ENCODE measurements around the gene TRNT1. TPM values are rescaled to one million over a fixed set of nuclear protein-coding genes. Genes with fewer than 3 reads are reported as not detected.

TRNT1 gene
- total RNA-seq, 1 donor = 22.4 TPM

GRCh38 chr3:3172627-3173026 lies 45.9 kb downstream of the TRNT1 start:
- no peak for DNase-seq (ENCODE audit: insufficient read length, low spot score, missing footprints)

GRCh38 chr3:3177861-3178497 lies 51.2 kb downstream of the TRNT1 start:
- DNase-seq (ENCODE audit: insufficient read length, low spot score, missing footprints) = peak; percentile 65
- H4K20me1 ChIP-seq (ENCODE audit: insufficient read depth, low read length) = peaks cover 16% of the 10 kb centered on the region
- peaks cover 44% of the 10 kb centered on the region for H3K79me2 ChIP-seq (ENCODE audit: insufficient read depth, low read length)
- H3K9me3 ChIP-seq (ENCODE audit: low read depth, low read length) = no peaks in the 10 kb centered on the region
- H3K27ac ChIP-seq (ENCODE audit: low read depth, low read length) = peak overlapping the region; percentile 13
- H3K36me3 ChIP-seq (ENCODE audit: insufficient read depth, low read length) = peaks cover 8% of the 10 kb centered on the region
- no peaks in the 10 kb centered on the region for H3K27me3 ChIP-seq (ENCODE audit: insufficient read depth, low read length)
- no peak for TF ChIP-seq CTCF (IDR thresholded peaks at IDR 0.05; ENCODE audit: extremely low read depth, low read depth, low read length)
- H3K4me2 ChIP-seq (ENCODE audit: insufficient read depth, low read length) = peak overlapping the region; percentile 93
- peaks cover 23% of the 10 kb centered on the region for H3K4me1 ChIP-seq (ENCODE audit: insufficient read depth, low read length)
- no peak overlapping the region for H2AFZ ChIP-seq (ENCODE audit: low read length)
- H3K4me3 ChIP-seq (ENCODE audit: insufficient read depth, low read length) = peak overlapping the region; percentile 99

More at GRCh38 chr3:3172627-3173026, 45.9 kb downstream of the TRNT1 start:
- Histone ChIP-seq H3K36me3 (ENCODE audit: insufficient read depth, low read length) (peaks cover 30% of the 10 kb centered on the region), H3K4me2 (ENCODE audit: insufficient read depth, low read length) (no peak overlapping the region), H4K20me1 (ENCODE audit: insufficient read depth, low read length) (peaks cover 5% of the 10 kb centered on the region), H3K9me3 (ENCODE audit: low read depth, low read length) (no peaks in the 10 kb centered on the region), H3K4me1 (ENCODE audit: insufficient read depth, low read length) (no peaks in the 10 kb centered on the region), H3K27ac (ENCODE audit: low read depth, low read length) (no peak overlapping the region), H2AFZ (ENCODE audit: low read length) (no peak overlapping the region), H3K4me3 (ENCODE audit: insufficient read depth, low read length) (no peak overlapping the region), H3K79me2 (ENCODE audit: insufficient read depth, low read length) (peaks cover 25% of the 10 kb centered on the region), H3K27me3 (ENCODE audit: insufficient read depth, low read length) (no peaks in the 10 kb centered on the region)
- TF ChIP-seq CTCF (IDR thresholded peaks at IDR 0.05; ENCODE audit: extremely low read depth, low read depth, low read length) = no peak

GRCh38 chr3:3178498-3179328 lies 52.0 kb downstream of the TRNT1 start:
- no peak for TF ChIP-seq CTCF (IDR thresholded peaks at IDR 0.05; ENCODE audit: extremely low read depth, low read depth, low read length)
- H3K27ac ChIP-seq (ENCODE audit: low read depth, low read length) = peak overlapping the region; percentile 71

More at GRCh38 chr3:3178498-3179328, 52.0 kb downstream of the TRNT1 start:
- peaks cover 44% of the 10 kb centered on the region for H3K79me2 ChIP-seq (ENCODE audit: insufficient read depth, low read length)
- peak overlapping the region; percentile 97 for H2AFZ ChIP-seq (ENCODE audit: low read length)
- no peaks in the 10 kb centered on the region for H3K27me3 ChIP-seq (ENCODE audit: insufficient read depth, low read length)
- peaks cover 16% of the 10 kb centered on the region for H4K20me1 ChIP-seq (ENCODE audit: insufficient read depth, low read length)
- peak overlapping the region; percentile 99 for H3K4me3 ChIP-seq (ENCODE audit: insufficient read depth, low read length)
- no peak for DNase-seq (ENCODE audit: insufficient read length, low spot score, missing footprints)
- peaks cover 4% of the 10 kb centered on the region for H3K36me3 ChIP-seq (ENCODE audit: insufficient read depth, low read length)
- H3K4me2 ChIP-seq (ENCODE audit: insufficient read depth, low read length) = peak overlapping the region; percentile 93
- no peaks in the 10 kb centered on the region for H3K9me3 ChIP-seq (ENCODE audit: low read depth, low read length)
- H3K4me1 ChIP-seq (ENCODE audit: insufficient read depth, low read length) = peaks cover 23% of the 10 kb centered on the region

Measured in osteoblast (primary cell).